Muscle of leg (tissue), 11 donors: ENCODE measurements around the gene BMPR2. TPM values are rescaled to one million over a fixed set of nuclear protein-coding genes. Genes with fewer than 3 reads are reported as not detected.
"Not testable (repeated sequence)": the region's sequence is repeated elsewhere in the genome, so short reads cannot be mapped to it uniquely, and the experiment has no call there.

ENCODE experiments used
- DNase-seq: peaks from one replicate; pipeline ENCODE4 v3.0.0; 2013
- H3K27ac ChIP-seq: one replicate; pipeline ENCODE4 v1.5.1; 2013; ENCODE audit warnings: mild to moderate bottlenecking, low read length, control low read depth
- H3K27me3 ChIP-seq: one replicate; pipeline ENCODE4 v1.6.1; 2013; ENCODE audit warnings: low read length; ENCODE audit not compliant: control insufficient read depth, insufficient read depth
- H3K36me3 ChIP-seq: one replicate; pipeline ENCODE4 v1.6.1; 2013; ENCODE audit warnings: low read length; ENCODE audit not compliant: control insufficient read depth, insufficient read depth
- H3K4me1 ChIP-seq: one replicate; pipeline ENCODE4 v1.6.1; 2013; ENCODE audit warnings: low read length; ENCODE audit not compliant: control insufficient read depth, insufficient read depth
- H3K4me3 ChIP-seq: one replicate; pipeline ENCODE4 v1.5.1; 2013; ENCODE audit warnings: low read length, control low read depth
- H3K9me3 ChIP-seq: replicated peaks from 2 replicates; pipeline ENCODE4 v1.6.1; 2013; ENCODE audit warnings: low read depth, low read length; ENCODE audit not compliant: control insufficient read depth
- WGBS: methylation state at CpG from one replicate; pipeline ENCODE4 v1.1.5; 2013; ENCODE audit warnings: missing lambda C conversion rate; ENCODE audit not compliant: insufficient coverage; 5-methylcytosine and 5-hydroxymethylcytosine counted together
- polyA plus RNA-seq, 8 donors: library from polyadenylated mRNA; unstranded; fragments of 120-200 nt; gene quantifications; one replicate each; pipeline versions ENCODE4 v1.2.1 to v1.2.3, GENCODE V29; 2013; ENCODE audit warnings: inconsistent platforms in 1 of 8, low replicate concordance in 1 of 8; ENCODE audit not compliant: insufficient read length in 8 of 8, insufficient read depth in 1 of 8
- total RNA-seq: library from RNA; stranded (reverse); fragments of 120-200 nt; gene quantifications from one replicate; pipeline ENCODE4 v1.2.4, GENCODE V29; 2013

Gene BMPR2
- total and polyA plus RNA-seq, 9 donors: 18.9 to 48.6 (median 34.3) TPM

GRCh38 chr2:202545931-202546330 lies 169.8 kb downstream of the BMPR2 start:
- WGBS: no CpG with 5 or more reads among the region's 2 CpGs
- Histone ChIP-seq H3K36me3 (peaks cover 4% of the 10 kb centered on the region), H3K27ac (no peak overlapping the region), H3K9me3 (no peaks in the 10 kb centered on the region), H3K27me3 (no peaks in the 10 kb centered on the region), H3K4me3 (no peak overlapping the region), H3K4me1 (peaks cover 2% of the 10 kb centered on the region)
- DNase-seq: no peak

- WGBS: 85% methylated on average over 4 of the region's 13 CpGs
- H3K27me3 ChIP-seq, H3K4me3 ChIP-seq, DNase-seq, H3K36me3 ChIP-seq, H3K27ac ChIP-seq, H3K9me3 ChIP-seq, H3K4me1 ChIP-seq: not testable (repeated sequence)
Measured at GRCh38 chr2:202546499-202547141, 170.5 kb downstream of the BMPR2 start.

GRCh38 chr2:202548240-202548639 lies 172.1 kb downstream of the BMPR2 start:
- H3K4me3 ChIP-seq: no peak overlapping the region
- H3K27me3 ChIP-seq: no peaks in the 10 kb centered on the region
- no peaks in the 10 kb centered on the region for H3K9me3 ChIP-seq
- H3K36me3 ChIP-seq: peaks cover 7% of the 10 kb centered on the region
- no peak overlapping the region for H3K27ac ChIP-seq
- no peaks in the 10 kb centered on the region for H3K4me1 ChIP-seq
- DNase-seq: no peak
- WGBS: no CpG with 5 or more reads among the region's 2 CpGs

GRCh38 chr2:202551000-202551399 lies 174.9 kb downstream of the BMPR2 start:
- not testable (repeated sequence) for DNase-seq, H3K27ac ChIP-seq, H3K4me1 ChIP-seq, H3K4me3 ChIP-seq, H3K9me3 ChIP-seq, H3K27me3 ChIP-seq
- WGBS: no CpG with 5 or more reads among the region's 10 CpGs
- peaks cover 19% of the 10 kb centered on the region for H3K36me3 ChIP-seq

GRCh38 chr2:202555356-202555755 lies 179.2 kb downstream of the BMPR2 start:
- no peak for DNase-seq
- Histone ChIP-seq H3K9me3 (no peaks in the 10 kb centered on the region), H3K4me3 (no peak overlapping the region), H3K27ac (no peak overlapping the region), H3K27me3 (no peaks in the 10 kb centered on the region), H3K36me3 (peaks cover 36% of the 10 kb centered on the region), H3K4me1 (no peaks in the 10 kb centered on the region)
- 91% methylated on average over 4 of the region's 4 CpGs for WGBS

- no peak overlapping the region for H3K4me3 ChIP-seq
- H3K27me3 ChIP-seq: no peaks in the 10 kb centered on the region
- no peaks in the 10 kb centered on the region for H3K9me3 ChIP-seq
- H3K4me1 ChIP-seq: no peaks in the 10 kb centered on the region
- H3K36me3 ChIP-seq: peaks cover 28% of the 10 kb centered on the region
- no peak overlapping the region for H3K27ac ChIP-seq
- WGBS: no CpG with 5 or more reads among the region's 1 CpG
- no peak for DNase-seq
Measured at GRCh38 chr2:202560200-202560599, 184.1 kb downstream of the BMPR2 start.

- DNase-seq: peak; percentile 30
- peaks cover 6% of the 10 kb centered on the region for H3K36me3 ChIP-seq
Measured at GRCh38 chr2:202564226-202564625, 188.1 kb downstream of the BMPR2 start.

GRCh38 chr2:202566286-202566685 lies 190.2 kb downstream of the BMPR2 start:
- Histone ChIP-seq H3K4me3 (no peak overlapping the region), H3K9me3 (no peaks in the 10 kb centered on the region), H3K27me3 (no peaks in the 10 kb centered on the region), H3K36me3 (peaks cover 3% of the 10 kb centered on the region), H3K4me1 (no peaks in the 10 kb centered on the region), H3K27ac (no peak overlapping the region)
- DNase-seq: no peak
- no CpG with 5 or more reads among the region's 2 CpGs for WGBS

More at GRCh38 chr2:202564226-202564625, 188.1 kb downstream of the BMPR2 start:
- WGBS: no CpG with 5 or more reads among the region's 1 CpG
- Histone ChIP-seq H3K27ac (no peak overlapping the region), H3K27me3 (no peaks in the 10 kb centered on the region), H3K4me1 (no peaks in the 10 kb centered on the region), H3K4me3 (no peak overlapping the region), H3K9me3 (no peaks in the 10 kb centered on the region)

- WGBS: no CpG with 5 or more reads among the region's 2 CpGs
Measured at GRCh38 chr2:202574541-202574940, 198.4 kb downstream of the BMPR2 start.

GRCh38 chr2:202575194-202575593 lies 199.1 kb downstream of the BMPR2 start:
- not testable (repeated sequence) for H3K4me3 ChIP-seq, DNase-seq, H3K9me3 ChIP-seq, H3K27me3 ChIP-seq, H3K36me3 ChIP-seq, H3K27ac ChIP-seq, H3K4me1 ChIP-seq
- WGBS: 100% methylated on average over 1 of the region's 5 CpGs

More at GRCh38 chr2:202574541-202574940, 198.4 kb downstream of the BMPR2 start:
- Histone ChIP-seq H3K4me3 (no peak overlapping the region), H3K27ac (no peak overlapping the region), H3K4me1 (no peaks in the 10 kb centered on the region), H3K27me3 (no peaks in the 10 kb centered on the region), H3K9me3 (no peaks in the 10 kb centered on the region), H3K36me3 (no peaks in the 10 kb centered on the region)
- no peak for DNase-seq
